B cell (primary cell): Measurements from ENCODE around the gene RASGRF2. TPM values are rescaled to one million over a fixed set of nuclear protein-coding genes. Genes with fewer than 3 reads are reported as not detected.

Source experiments
- ATAC-seq: fragments of 200-7000 bp; cut with Tn5 transposase; one replicate; pipeline ENCODE4 v1.10.0; 2021; ENCODE audit warnings: low read depth, mild to moderate bottlenecking, moderate number of reproducible peaks, moderate library complexity
- CTCF ChIA-PET: fragments of 350-600 bp; sonication (Branson Sonifier 250); formaldehyde crosslinking; loops from one replicate; lab custom pipeline; 2021; ENCODE audit warnings: antibody characterized with exemption, inconsistent platforms; lab: Charles Lee
- POLR2A ChIA-PET: fragments of 350-600 bp; sonication (Branson Sonifier 250); formaldehyde crosslinking; loops from one replicate; lab custom pipeline; 2021; ENCODE audit warnings: antibody characterized with exemption; lab: Charles Lee
- DNase-seq: peaks from one replicate; pipeline ENCODE4 v3.0.0; 2013
- H2AFZ ChIP-seq: 2 replicates; pipeline ENCODE4 v1.6.1; 2012; ENCODE audit warnings: mild to moderate bottlenecking, low read depth, low read length; ENCODE audit not compliant: insufficient read depth, poor library complexity, severe bottlenecking
- H3K27ac ChIP-seq, 2 donors: 1 replicate in 1 of 2; 2 replicates in 1 of 2; pipeline ENCODE4 v1.5.1; 2012 to 2013; ENCODE audit warnings: low read length in 2 of 2, mild to moderate bottlenecking in 2 of 2, moderate library complexity in 1 of 2
- H3K27me3 ChIP-seq, 4 experiments: fragments of 200-600 bp in 1 of 4; sonication (generic) in 1 of 4; replicated peaks in 1 of 4; 1 replicate in 2 of 4; 2 replicates in 2 of 4; pipeline versions ENCODE4 v1.6.1 to v1.7.0; 2013 to 2016; ENCODE audit warnings: low read length in 3 of 4, mild to moderate bottlenecking in 2 of 4, mixed read lengths in 1 of 4, moderate library complexity in 1 of 4; ENCODE audit not compliant: insufficient read depth in 4 of 4, control insufficient read depth in 3 of 4; ENCODE audit errors: control extremely low read depth in 1 of 4
- H3K36me3 ChIP-seq, 2 experiments: replicated peaks in 1 of 2; 1 replicate in 1 of 2; 2 replicates in 1 of 2; pipeline versions ENCODE4 v1.6.1 to v1.7.1; 2013; ENCODE audit warnings: low read length in 1 of 2; ENCODE audit not compliant: insufficient read depth in 2 of 2, control insufficient read depth in 1 of 2; ENCODE audit errors: control extremely low read depth in 1 of 2, extremely low read depth in 1 of 2
- H3K4me1 ChIP-seq, 2 donors: fragments of 200-600 bp in 1 of 2; sonication (generic) in 1 of 2; 1 replicate in 1 of 2; 2 replicates in 1 of 2; pipeline versions ENCODE4 v1.5.1 to v1.6.1; 2013 to 2017; ENCODE audit warnings: low read length in 2 of 2; ENCODE audit not compliant: control insufficient read depth in 2 of 2, insufficient read depth in 2 of 2
- H3K4me2 ChIP-seq: replicated peaks from 2 replicates; pipeline ENCODE3; 2012; ENCODE audit warnings: mild to moderate bottlenecking, low read depth, low read length; ENCODE audit not compliant: poor library complexity, severe bottlenecking
- H3K4me3 ChIP-seq, 5 experiments: fragments of 200-600 bp in 1 of 5; sonication (generic) in 1 of 5; 1 replicate in 3 of 5; 2 replicates in 2 of 5; pipeline versions ENCODE4 v1.5.1 to v1.7.0; 2011 to 2016; ENCODE audit warnings: low read length in 4 of 5, mild to moderate bottlenecking in 4 of 5, low read depth in 2 of 5, control low read depth in 1 of 5, moderate library complexity in 1 of 5; ENCODE audit not compliant: insufficient read depth in 1 of 5; ENCODE audit errors: control extremely low read depth in 1 of 5, extremely low read depth in 1 of 5
- H3K79me2 ChIP-seq: fragments of 200-600 bp; sonication (generic); one replicate; pipeline ENCODE4 v1.6.0; 2016; ENCODE audit warnings: low read length; ENCODE audit not compliant: control insufficient read depth, insufficient read depth
- H3K9ac ChIP-seq: fragments of 200-600 bp; sonication (generic); 2 replicates; pipeline ENCODE4 v1.6.1; 2017; ENCODE audit warnings: mild to moderate bottlenecking, low read length, moderate library complexity
- H3K9me3 ChIP-seq, 3 donors: one replicate each; pipeline versions ENCODE4 v1.6.1 to v1.7.1; 2013; ENCODE audit warnings: low read length in 2 of 3; ENCODE audit not compliant: control insufficient read depth in 2 of 3, insufficient read depth in 1 of 3; ENCODE audit errors: control extremely low read depth in 1 of 3
- H4K20me1 ChIP-seq: 2 replicates; pipeline ENCODE4 v1.6.0; 2012; ENCODE audit warnings: mild to moderate bottlenecking, low read length; ENCODE audit not compliant: insufficient read depth, control insufficient read depth, poor library complexity, severe bottlenecking
- H3K27ac Mint-ChIP-seq: one replicate; pipeline ENCODE4 v1.8.0; 2021; ENCODE audit warnings: mixed read lengths
- H3K27me3 Mint-ChIP-seq: one replicate; pipeline ENCODE4 v1.8.0; 2021; ENCODE audit warnings: mixed read lengths
- H3K4me1 Mint-ChIP-seq: one replicate; pipeline ENCODE4 v1.8.0; 2021; ENCODE audit warnings: mixed read lengths
- H3K4me3 Mint-ChIP-seq: one replicate; pipeline ENCODE4 v1.8.0; 2021; ENCODE audit warnings: mixed read lengths
- H3K9me3 Mint-ChIP-seq: one replicate; pipeline ENCODE4 v1.8.0; 2022; ENCODE audit warnings: mixed read lengths; ENCODE audit not compliant: insufficient read depth
- EZH2 ChIP-seq: IDR thresholded peaks from 2 replicates; pipeline ENCODE4 v1.6.1; 2012; ENCODE audit warnings: borderline replicate concordance, low read depth, mild to moderate bottlenecking, moderate library complexity, low read length; ENCODE audit not compliant: insufficient read depth, poor library complexity, severe bottlenecking
- WGBS: methylation state at CpG from one replicate; pipeline ENCODE4 v1.1.5; 2013; ENCODE audit warnings: missing lambda C conversion rate; ENCODE audit not compliant: insufficient coverage; 5-methylcytosine and 5-hydroxymethylcytosine counted together
- intact Hi-C: fragments of 100-400 bp; cut with micrococcal nuclease; formaldehyde crosslinking; loops from one replicate; pipeline ENCODE4 v1.10.0; 2022
- polyA plus RNA-seq: library from polyadenylated mRNA; depleted of rRNA; stranded (reverse); fragments of >200 nt; gene quantifications from 2 replicates; pipeline ENCODE4 v1.2.3, GENCODE V29; 2012
- total RNA-seq, 2 donors: library from RNA; stranded (reverse); fragments of 120-200 nt in 1 of 2; gene quantifications; 1 replicate in 1 of 2; 2 replicates in 1 of 2; pipeline versions ENCODE4 v1.2.3 to v1.2.4, GENCODE V29; 2013 to 2022
- TF ChIP-seq, protein P1 (sequence below): fragments of 200-600 bp; IDR thresholded peaks from one replicate; pipeline ENCODE4 v1.8.0; 2022; ENCODE audit warnings: antibody characterized with exemption, mild to moderate bottlenecking

RASGRF2 gene
- total and polyA plus RNA-seq, 2 donors (not counting 1 experiment from before 2014, with no cell fraction given), result 0.04 to 0.37 TPM

DNA sequence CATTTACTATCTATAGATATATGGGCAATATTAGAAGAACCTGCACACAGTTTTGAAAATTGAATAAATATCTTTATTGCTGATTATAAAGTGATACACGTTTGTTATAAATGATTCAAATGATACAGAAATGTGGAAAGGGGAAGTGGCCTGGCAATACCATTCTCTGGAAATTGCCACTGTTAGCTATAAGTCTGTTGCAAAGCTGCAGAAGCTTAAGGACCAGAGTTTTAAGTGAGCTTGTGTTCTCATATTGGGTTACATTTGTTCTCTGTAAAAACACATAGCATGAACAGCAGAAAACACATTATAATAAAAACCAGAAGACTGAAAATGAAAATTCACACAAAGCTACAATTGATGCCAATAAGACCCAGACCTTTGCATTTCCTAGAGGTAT, 59.6 kb downstream of the RASGRF2 start:
- CTCF ChIA-PET, result no interaction called here
- no peak for TF ChIP-seq EZH2
- TF ChIP-seq, protein P1, sequence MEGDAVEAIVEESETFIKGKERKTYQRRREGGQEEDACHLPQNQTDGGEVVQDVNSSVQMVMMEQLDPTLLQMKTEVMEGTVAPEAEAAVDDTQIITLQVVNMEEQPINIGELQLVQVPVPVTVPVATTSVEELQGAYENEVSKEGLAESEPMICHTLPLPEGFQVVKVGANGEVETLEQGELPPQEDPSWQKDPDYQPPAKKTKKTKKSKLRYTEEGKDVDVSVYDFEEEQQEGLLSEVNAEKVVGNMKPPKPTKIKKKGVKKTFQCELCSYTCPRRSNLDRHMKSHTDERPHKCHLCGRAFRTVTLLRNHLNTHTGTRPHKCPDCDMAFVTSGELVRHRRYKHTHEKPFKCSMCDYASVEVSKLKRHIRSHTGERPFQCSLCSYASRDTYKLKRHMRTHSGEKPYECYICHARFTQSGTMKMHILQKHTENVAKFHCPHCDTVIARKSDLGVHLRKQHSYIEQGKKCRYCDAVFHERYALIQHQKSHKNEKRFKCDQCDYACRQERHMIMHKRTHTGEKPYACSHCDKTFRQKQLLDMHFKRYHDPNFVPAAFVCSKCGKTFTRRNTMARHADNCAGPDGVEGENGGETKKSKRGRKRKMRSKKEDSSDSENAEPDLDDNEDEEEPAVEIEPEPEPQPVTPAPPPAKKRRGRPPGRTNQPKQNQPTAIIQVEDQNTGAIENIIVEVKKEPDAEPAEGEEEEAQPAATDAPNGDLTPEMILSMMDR, result no peak
- Histone ChIP-seq H3K9me3 (no peaks in the 10 kb centered on the region), H3K4me3 (no peak overlapping the region), H3K36me3 (no peaks in the 10 kb centered on the region), H3K79me2 (no peaks in the 10 kb centered on the region), H2AFZ (no peak overlapping the region), H3K9ac (no peak overlapping the region), H4K20me1 (no peaks in the 10 kb centered on the region), H3K27me3 (peaks cover 0 to 3% (median 0%) of the 10 kb centered on the region in 4 experiments), H3K4me2 (no peak overlapping the region), H3K27ac (no peak overlapping the region), H3K4me1 (no peaks in the 10 kb centered on the region)
- Mint-ChIP-seq H3K4me3 (no peak overlapping the region), H3K27me3 (peaks cover 17% of the 10 kb centered on the region), H3K9me3 (no peaks in the 10 kb centered on the region), H3K4me1 (no peaks in the 10 kb centered on the region), H3K27ac (no peak overlapping the region)
- intact Hi-C loops, result no loop called here
- no peak for DNase-seq
- POLR2A ChIA-PET, result interaction anchor here (0.6 kb wide), 1 partner anchor 1823 kb away, joined by 3 read pairs; no protein-coding TSS in a partner anchor
- no CpG with 5 or more reads among the region's 1 CpG for WGBS
- no peak for ATAC-seq

DNA sequence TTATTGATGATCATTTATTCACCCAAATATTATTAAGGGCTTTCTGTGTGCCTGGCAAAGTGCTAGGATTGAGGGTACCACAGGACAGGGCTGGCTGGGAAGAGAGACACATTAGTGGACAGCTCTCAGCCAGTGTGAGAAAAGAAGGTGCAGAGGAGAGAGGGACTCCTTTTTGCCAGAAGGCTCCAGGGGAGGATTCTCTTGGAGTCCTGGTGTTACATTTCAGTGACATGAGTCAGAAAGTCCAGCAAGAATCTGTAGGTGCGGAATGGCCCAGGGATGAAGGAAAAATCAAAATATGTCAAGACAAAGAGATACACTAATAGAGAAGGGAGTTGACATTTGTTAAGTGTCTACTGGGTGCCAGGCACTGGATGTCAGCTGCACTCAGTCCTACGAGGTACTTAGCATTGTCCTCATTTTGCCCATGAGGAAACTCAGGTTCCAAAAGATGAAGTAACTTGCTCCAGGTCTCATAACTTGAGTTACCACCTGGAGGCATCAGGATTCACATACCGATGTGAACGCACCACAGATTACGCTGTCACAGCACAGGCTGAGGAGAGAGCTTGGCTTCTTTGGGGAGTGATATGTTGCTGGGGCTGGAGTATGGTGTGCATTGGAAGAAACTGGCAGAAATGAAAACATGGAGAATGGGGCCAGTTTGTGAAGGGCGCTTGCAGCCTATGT, 60.5 kb downstream of the RASGRF2 start:
- Histone ChIP-seq H3K4me1 (no peaks in the 10 kb centered on the region), H4K20me1 (no peaks in the 10 kb centered on the region), H3K27ac (no peak overlapping the region), H3K79me2 (no peaks in the 10 kb centered on the region), H3K4me2 (no peak overlapping the region), H3K36me3 (no peaks in the 10 kb centered on the region), H3K27me3 (peaks cover 0 to 3% (median 0%) of the 10 kb centered on the region in 4 experiments), H3K9ac (no peak overlapping the region), H3K4me3 (no peak overlapping the region), H3K9me3 (no peaks in the 10 kb centered on the region), H2AFZ (no peak overlapping the region)
- H3K4me3 Mint-ChIP-seq, result no peak overlapping the region
- ChIA-PET CTCF (no interaction called here), POLR2A (interaction anchor here (0.6 kb wide), 1 partner anchor 1823 kb away, joined by 3 read pairs; no protein-coding TSS in a partner anchor)
- no peak overlapping the region for H3K27ac Mint-ChIP-seq
- no peak for ATAC-seq
- TF ChIP-seq, protein P1, result no peak
- TF ChIP-seq EZH2, result no peak
- H3K9me3 Mint-ChIP-seq, result no peaks in the 10 kb centered on the region
- DNase-seq, result no peak
- peaks cover 26% of the 10 kb centered on the region for H3K27me3 Mint-ChIP-seq
- no peaks in the 10 kb centered on the region for H3K4me1 Mint-ChIP-seq
- intact Hi-C loops, result no loop called here
- WGBS, result 94% methylated on average over 5 of the region's 6 CpGs
